Calu3 (cell line): ENCODE results near the gene KDM4B. TPM values are rescaled to one million over a fixed set of nuclear protein-coding genes. Genes with fewer than 3 reads are reported as not detected.

ENCODE experiments used
- Bru-seq: library from RNA; stranded (reverse); fragments of 400-500 nt; gene quantifications from one replicate; lab custom pipeline; 2021; lab: Mats Ljungman, UMichigan
- BruChase-seq, 2 experiments: library from RNA; stranded (reverse); fragments of 400-500 nt; gene quantifications; one replicate each; lab custom pipeline; 2021; lab: Mats Ljungman, UMichigan
- BruUV-seq: library from RNA; stranded (reverse); fragments of 400-500 nt; replicated peaks from 2 replicates; lab custom pipeline; 2021; lab: Mats Ljungman, UMichigan
- CTCF ChIA-PET: fragments of 300-600 bp; sonication (Branson Sonifier 250); formaldehyde crosslinking; loops from one replicate; lab custom pipeline; 2022; ENCODE audit warnings: antibody characterized with exemption; lab: Charles Lee
- DNase-seq: peaks from one replicate; pipeline ENCODE4 v3.0.0; 2022
- H3K27ac Mint-ChIP-seq: one replicate; pipeline ENCODE4 v1.8.0; 2022; ENCODE audit warnings: mixed read lengths; ENCODE audit not compliant: unreplicated experiment
- H3K27me3 Mint-ChIP-seq: one replicate; pipeline ENCODE4 v1.8.0; 2022; ENCODE audit warnings: mixed read lengths; ENCODE audit not compliant: unreplicated experiment
- H3K36me3 Mint-ChIP-seq: one replicate; pipeline ENCODE4 v1.8.0; 2022; ENCODE audit warnings: mild to moderate bottlenecking, moderate library complexity, mixed read lengths; ENCODE audit not compliant: insufficient read depth, unreplicated experiment
- H3K4me1 Mint-ChIP-seq: one replicate; pipeline ENCODE4 v1.8.0; 2022; ENCODE audit warnings: mild to moderate bottlenecking, low read depth, mixed read lengths; ENCODE audit not compliant: unreplicated experiment
- H3K4me3 Mint-ChIP-seq: one replicate; pipeline ENCODE4 v1.8.0; 2022; ENCODE audit warnings: mild to moderate bottlenecking, low read depth, moderate library complexity, mixed read lengths; ENCODE audit not compliant: unreplicated experiment
- H3K9me3 Mint-ChIP-seq: one replicate; pipeline ENCODE4 v1.8.0; 2022; ENCODE audit warnings: low read depth, mixed read lengths; ENCODE audit not compliant: unreplicated experiment
- intact Hi-C: fragments of 100-400 bp; cut with micrococcal nuclease; formaldehyde crosslinking; loops from one replicate; pipeline ENCODE4 v1.10.0; 2022; ENCODE audit not compliant: unreplicated experiment
- long read RNA-seq: library from polyadenylated mRNA; stranded (forward); transcript quantifications from one replicate; pipeline ENCODE4 v2.0.0, GENCODE V29; 2022
- total RNA-seq: library from RNA; stranded (reverse); gene quantifications from 2 replicates; pipeline ENCODE4 v1.2.3, GENCODE V29; 2022
- TF ChIP-seq, protein P1 (sequence below): fragments of 200-600 bp; IDR thresholded peaks from one replicate; pipeline ENCODE4 v1.8.0; 2022; ENCODE audit warnings: antibody characterized with exemption; ENCODE audit not compliant: unreplicated experiment

KDM4B gene
- total RNA-seq (13.9 and 15.2 TPM in 2 replicates), Bru-seq, nascent RNA (percentile 46 among the genes with signal in this experiment), BruChase-seq, experiment 1, labeled RNA remaining after a 6-hour chase (percentile 49 among the genes with signal in this experiment), BruChase-seq, experiment 2, labeled RNA remaining after a 2-hour chase (percentile 50 among the genes with signal in this experiment)
- long read RNA-seq, full-length matches to known transcripts, result 4 of 7 reads
- long read RNA-seq, partial matches to known transcripts, result 0 of 7 reads
- long read RNA-seq, other reads (novel, unspliced or antisense), result 3 of 7 reads

GRCh38 chr19:4968462-4969291, at the start of gene KDM4B:
Gene KDM4B, plus strand, starts transcription at chr19:4969113. Its CDS starts 63,778 bp downstream, at chr19:5032891.
- peak within 1 kb of the TSS; percentile 71 for H3K27ac Mint-ChIP-seq
- no TSS peak for BruUV-seq
- H3K27me3 Mint-ChIP-seq, result no peaks in the 10 kb centered on the region
- intact Hi-C loops, result no loop called here
- CTCF ChIA-PET, result interaction anchor here (1.1 to 1.2 kb wide), 2 partner anchors 62 to 159 kb away, joined by 4 to 7 read pairs; no protein-coding TSS in a partner anchor
- H3K9me3 Mint-ChIP-seq, result no peaks in the 10 kb centered on the region
- peaks cover 35% of the 10 kb centered on the region for H3K36me3 Mint-ChIP-seq
- TF ChIP-seq, protein P1, sequence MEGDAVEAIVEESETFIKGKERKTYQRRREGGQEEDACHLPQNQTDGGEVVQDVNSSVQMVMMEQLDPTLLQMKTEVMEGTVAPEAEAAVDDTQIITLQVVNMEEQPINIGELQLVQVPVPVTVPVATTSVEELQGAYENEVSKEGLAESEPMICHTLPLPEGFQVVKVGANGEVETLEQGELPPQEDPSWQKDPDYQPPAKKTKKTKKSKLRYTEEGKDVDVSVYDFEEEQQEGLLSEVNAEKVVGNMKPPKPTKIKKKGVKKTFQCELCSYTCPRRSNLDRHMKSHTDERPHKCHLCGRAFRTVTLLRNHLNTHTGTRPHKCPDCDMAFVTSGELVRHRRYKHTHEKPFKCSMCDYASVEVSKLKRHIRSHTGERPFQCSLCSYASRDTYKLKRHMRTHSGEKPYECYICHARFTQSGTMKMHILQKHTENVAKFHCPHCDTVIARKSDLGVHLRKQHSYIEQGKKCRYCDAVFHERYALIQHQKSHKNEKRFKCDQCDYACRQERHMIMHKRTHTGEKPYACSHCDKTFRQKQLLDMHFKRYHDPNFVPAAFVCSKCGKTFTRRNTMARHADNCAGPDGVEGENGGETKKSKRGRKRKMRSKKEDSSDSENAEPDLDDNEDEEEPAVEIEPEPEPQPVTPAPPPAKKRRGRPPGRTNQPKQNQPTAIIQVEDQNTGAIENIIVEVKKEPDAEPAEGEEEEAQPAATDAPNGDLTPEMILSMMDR, result no peak
- H3K4me1 Mint-ChIP-seq, result peaks cover 28% of the 10 kb centered on the region
- peak within 1 kb of the TSS; percentile 89 for H3K4me3 Mint-ChIP-seq
- peak; percentile 97 for DNase-seq

GRCh38 chr19:4922530-4923275, 46.2 kb upstream of the KDM4B start:
- CTCF ChIA-PET, result no interaction called here
- Mint-ChIP-seq H3K27ac (no peak overlapping the region), H3K9me3 (no peaks in the 10 kb centered on the region), H3K4me1 (no peaks in the 10 kb centered on the region), H3K36me3 (peaks cover 23% of the 10 kb centered on the region), H3K27me3 (no peaks in the 10 kb centered on the region), H3K4me3 (no peak overlapping the region)
- no TSS peak for BruUV-seq
- intact Hi-C loops, result no loop called here
- TF ChIP-seq, protein P1, result no peak
- no peak for DNase-seq

GRCh38 chr19:4923276-4923747, 45.6 kb upstream of the KDM4B start:
- no peak overlapping the region for H3K27ac Mint-ChIP-seq
- H3K4me3 Mint-ChIP-seq, result no peak overlapping the region
- peaks cover 23% of the 10 kb centered on the region for H3K36me3 Mint-ChIP-seq
- no peak for DNase-seq
- H3K4me1 Mint-ChIP-seq, result no peaks in the 10 kb centered on the region
- intact Hi-C loops, result no loop called here
- H3K27me3 Mint-ChIP-seq, result no peaks in the 10 kb centered on the region
- TF ChIP-seq, protein P1, result no peak
- CTCF ChIA-PET, result no interaction called here
- no peaks in the 10 kb centered on the region for H3K9me3 Mint-ChIP-seq
- no TSS peak for BruUV-seq

DNA sequence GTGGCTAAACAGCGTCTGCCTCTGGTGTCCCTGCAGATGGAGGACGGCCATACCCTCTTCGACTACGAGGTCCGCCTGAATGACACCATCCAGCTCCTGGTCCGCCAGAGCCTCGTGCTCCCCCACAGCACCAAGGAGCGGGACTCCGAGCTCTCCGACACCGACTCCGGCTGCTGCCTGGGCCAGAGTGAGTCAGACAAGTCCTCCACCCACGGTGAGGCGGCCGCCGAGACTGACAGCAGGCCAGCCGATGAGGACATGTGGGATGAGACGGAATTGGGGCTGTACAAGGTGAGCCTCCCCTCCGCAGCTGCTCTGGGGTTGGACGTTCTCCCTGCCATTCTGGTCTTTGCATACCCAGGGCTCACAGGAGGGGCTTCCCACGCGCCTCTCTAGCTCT, 39.7 kb upstream of the KDM4B start:
- CTCF ChIA-PET, result no interaction called here
- H3K9me3 Mint-ChIP-seq, result no peaks in the 10 kb centered on the region
- H3K4me3 Mint-ChIP-seq, result no peak overlapping the region

More for the DNA sequence above, 39.7 kb upstream of the KDM4B start:
- no peaks in the 10 kb centered on the region for H3K27me3 Mint-ChIP-seq
- TF ChIP-seq, protein P1, result no peak
- peaks cover 11% of the 10 kb centered on the region for H3K36me3 Mint-ChIP-seq
- BruUV-seq, result no TSS peak
- H3K27ac Mint-ChIP-seq, result no peak overlapping the region
- DNase-seq, result no peak
- H3K4me1 Mint-ChIP-seq, result no peaks in the 10 kb centered on the region
- intact Hi-C loops, result no loop called here
